Trophoblast cell (in vitro differentiated cells and primary cell): Measurements from ENCODE around the gene HPSE2.

Experiments
- DNase-seq, 2 donors: peaks; one replicate each; pipeline ENCODE4 v3.0.0-alpha.2; 2016
- H2AFZ ChIP-seq: 2 replicates; pipeline ENCODE4 v1.6.1; 2013; ENCODE audit warnings: low read length, moderate library complexity, mild to moderate bottlenecking; ENCODE audit not compliant: insufficient read depth, poor library complexity
- H2AK5ac ChIP-seq: 2 replicates; pipeline ENCODE4 v1.6.1; 2013; ENCODE audit warnings: mild to moderate bottlenecking, low read length
- H2BK120ac ChIP-seq: 2 replicates; pipeline ENCODE4 v1.6.1; 2013; ENCODE audit warnings: low read length, mild to moderate bottlenecking, moderate library complexity; ENCODE audit not compliant: insufficient read depth, poor library complexity
- H2BK12ac ChIP-seq: 2 replicates; pipeline ENCODE4 v1.6.1; 2013; ENCODE audit warnings: mild to moderate bottlenecking, low read length, moderate library complexity
- H2BK5ac ChIP-seq: 2 replicates; pipeline ENCODE4 v1.6.1; 2013; ENCODE audit warnings: low read length, low read depth, moderate library complexity, mild to moderate bottlenecking; ENCODE audit not compliant: poor library complexity
- H3K14ac ChIP-seq: 2 replicates; pipeline ENCODE4 v1.6.1; 2013; ENCODE audit warnings: mild to moderate bottlenecking, low read length
- H3K18ac ChIP-seq: 2 replicates; pipeline ENCODE4 v1.6.1; 2013; ENCODE audit warnings: mild to moderate bottlenecking, low read length
- H3K23ac ChIP-seq: 2 replicates; pipeline ENCODE4 v1.6.1; 2013; ENCODE audit warnings: low read length
- H3K27ac ChIP-seq: 2 replicates; pipeline ENCODE4 v1.5.1; 2013; ENCODE audit warnings: low read depth, mild to moderate bottlenecking, inconsistent platforms, low read length, moderate library complexity
- H3K27me3 ChIP-seq: 2 replicates; pipeline ENCODE4 v1.6.1; 2013; ENCODE audit warnings: inconsistent platforms, mild to moderate bottlenecking, low read length, moderate library complexity; ENCODE audit not compliant: insufficient read depth
- H3K36me3 ChIP-seq, 2 experiments: 1 replicate in 1 of 2; 2 replicates in 1 of 2; pipeline ENCODE4 v1.6.1; 2013; ENCODE audit warnings: low read length in 2 of 2, mild to moderate bottlenecking in 2 of 2, moderate library complexity in 1 of 2; ENCODE audit not compliant: insufficient read depth in 2 of 2, control insufficient read depth in 1 of 2
- H3K4ac ChIP-seq: 2 replicates; pipeline ENCODE4 v1.6.1; 2013; ENCODE audit warnings: low read depth, mild to moderate bottlenecking, low read length, moderate library complexity
- H3K4me1 ChIP-seq, 2 experiments: 1 replicate in 1 of 2; 2 replicates in 1 of 2; pipeline ENCODE4 v1.6.1; 2013; ENCODE audit warnings: low read length in 2 of 2, mild to moderate bottlenecking in 2 of 2, moderate library complexity in 1 of 2; ENCODE audit not compliant: insufficient read depth in 2 of 2, control insufficient read depth in 1 of 2
- H3K4me2 ChIP-seq: 2 replicates; pipeline ENCODE4 v1.6.1; 2013; ENCODE audit warnings: inconsistent platforms, mild to moderate bottlenecking, low read length, moderate library complexity
- H3K4me3 ChIP-seq: 2 replicates; pipeline ENCODE4 v1.5.1; 2013; ENCODE audit warnings: mild to moderate bottlenecking, low read depth, low read length, inconsistent platforms
- H3K79me1 ChIP-seq: one replicate; pipeline ENCODE4 v1.6.1; 2013; ENCODE audit warnings: low read length
- H3K79me2 ChIP-seq: 2 replicates; pipeline ENCODE4 v1.6.1; 2013; ENCODE audit warnings: low read length, mild to moderate bottlenecking; ENCODE audit not compliant: control insufficient read depth, insufficient read depth, poor library complexity
- H3K9ac ChIP-seq: 2 replicates; pipeline ENCODE4 v1.6.1; 2013; ENCODE audit warnings: mild to moderate bottlenecking, low read length
- H3K9me3 ChIP-seq: 2 replicates; pipeline ENCODE4 v1.6.1; 2013; ENCODE audit warnings: low read depth, mild to moderate bottlenecking, control low read depth, inconsistent platforms, low read length; ENCODE audit not compliant: insufficient read depth
- H4K12ac ChIP-seq: 2 replicates; pipeline ENCODE4 v1.6.1; 2013; ENCODE audit warnings: low read depth, mild to moderate bottlenecking, low read length, moderate library complexity
- H4K8ac ChIP-seq: 2 replicates; pipeline ENCODE4 v1.6.1; 2013; ENCODE audit warnings: low read depth, mild to moderate bottlenecking, low read length, moderate library complexity
- H4K91ac ChIP-seq: one replicate; pipeline ENCODE4 v1.6.1; 2013; ENCODE audit warnings: low read depth, mild to moderate bottlenecking, low read length, moderate library complexity
- WGBS: extraction: QIAGEN DNeasy Blood & Tissue Kit; methylation state at CpG from one replicate; pipeline ENCODE4 v1.1.7; 2013; ENCODE audit warnings: missing lambda C conversion rate; ENCODE audit not compliant: insufficient read length, insufficient coverage; ENCODE audit errors: extremely low coverage; 5-methylcytosine and 5-hydroxymethylcytosine counted together

The HPSE2 gene

GRCh38 chr10:98418665-98419468 lies 816.8 kb downstream of the HPSE2 start:
- H3K4me3 ChIP-seq = no peak overlapping the region
- H3K79me2 ChIP-seq = peaks cover 2% of the 10 kb centered on the region
- no peak overlapping the region for H2BK12ac ChIP-seq
- H3K4ac ChIP-seq = no peak overlapping the region
- no peaks in the 10 kb centered on the region for H3K27me3 ChIP-seq
- no peak overlapping the region for H4K8ac ChIP-seq
- no peak overlapping the region for H2BK5ac ChIP-seq
- no peak overlapping the region for H2BK120ac ChIP-seq
- no peak overlapping the region for H2AK5ac ChIP-seq
- H3K36me3 ChIP-seq = peaks cover 5 to 13% of the 10 kb centered on the region in 2 experiments
- WGBS = no CpG with 5 or more reads among the region's 18 CpGs
- no peak overlapping the region for H3K23ac ChIP-seq
- H3K79me1 ChIP-seq = peaks cover 11% of the 10 kb centered on the region
- H3K4me1 ChIP-seq = peaks cover 24 to 26% of the 10 kb centered on the region in 2 experiments
- no peak overlapping the region for H3K9ac ChIP-seq
- H2AFZ ChIP-seq = no peak overlapping the region
- H4K91ac ChIP-seq = no peak overlapping the region
- no peak overlapping the region for H3K27ac ChIP-seq
- no peak for DNase-seq
- no peak overlapping the region for H3K14ac ChIP-seq
- no peak overlapping the region for H3K18ac ChIP-seq
- H3K4me2 ChIP-seq = no peak overlapping the region
- no peak overlapping the region for H4K12ac ChIP-seq
- no peaks in the 10 kb centered on the region for H3K9me3 ChIP-seq

GRCh38 chr10:98417973-98418664 lies 817.5 kb downstream of the HPSE2 start:
- no peak overlapping the region for H4K12ac ChIP-seq
- H3K9me3 ChIP-seq = no peaks in the 10 kb centered on the region
- no peak overlapping the region for H4K8ac ChIP-seq
- no peak overlapping the region for H2BK120ac ChIP-seq
- H3K27me3 ChIP-seq = no peaks in the 10 kb centered on the region
- peaks cover 11% of the 10 kb centered on the region for H3K79me1 ChIP-seq
- no peak overlapping the region for H3K4me3 ChIP-seq
- H3K27ac ChIP-seq = no peak overlapping the region
- H3K4me1 ChIP-seq = peaks cover 23 to 24% of the 10 kb centered on the region in 2 experiments
- no peak overlapping the region for H2AK5ac ChIP-seq
- H3K14ac ChIP-seq = no peak overlapping the region
- no peak for DNase-seq
- no peak overlapping the region for H2AFZ ChIP-seq
- H2BK12ac ChIP-seq = no peak overlapping the region
- no peak overlapping the region for H3K9ac ChIP-seq
- no peak overlapping the region for H3K4me2 ChIP-seq
- no peak overlapping the region for H3K23ac ChIP-seq
- no peak overlapping the region for H2BK5ac ChIP-seq
- no peak overlapping the region for H3K4ac ChIP-seq
- H3K36me3 ChIP-seq = peaks cover 5 to 13% of the 10 kb centered on the region in 2 experiments
- WGBS = no CpG with 5 or more reads among the region's 21 CpGs
- H3K18ac ChIP-seq = no peak overlapping the region
- peaks cover 2% of the 10 kb centered on the region for H3K79me2 ChIP-seq
- H4K91ac ChIP-seq = no peak overlapping the region

- no CpG with 5 or more reads among the region's 19 CpGs for WGBS
- H2AFZ ChIP-seq = no peak overlapping the region
- no peak for DNase-seq
- H2BK12ac ChIP-seq = no peak overlapping the region
- no peak overlapping the region for H3K9ac ChIP-seq
- H3K14ac ChIP-seq = no peak overlapping the region
- no peaks in the 10 kb centered on the region for H3K9me3 ChIP-seq
- H2BK120ac ChIP-seq = no peak overlapping the region
- no peak overlapping the region for H3K4me3 ChIP-seq
- H4K8ac ChIP-seq = no peak overlapping the region
- peaks cover 2% of the 10 kb centered on the region for H3K79me2 ChIP-seq
- peaks cover 11% of the 10 kb centered on the region for H3K79me1 ChIP-seq
- no peak overlapping the region for H4K91ac ChIP-seq
- no peak overlapping the region for H4K12ac ChIP-seq
- peaks cover 5 to 10% of the 10 kb centered on the region in 2 experiments for H3K36me3 ChIP-seq
- no peak overlapping the region for H3K18ac ChIP-seq
- H3K27me3 ChIP-seq = no peaks in the 10 kb centered on the region
- H3K4ac ChIP-seq = no peak overlapping the region
- peaks cover 23 to 24% of the 10 kb centered on the region in 2 experiments for H3K4me1 ChIP-seq
- H2BK5ac ChIP-seq = no peak overlapping the region
- H3K4me2 ChIP-seq = no peak overlapping the region
- no peak overlapping the region for H2AK5ac ChIP-seq
- H3K27ac ChIP-seq = no peak overlapping the region
- no peak overlapping the region for H3K23ac ChIP-seq
Measured at GRCh38 chr10:98417481-98417959, 818.1 kb downstream of the HPSE2 start.

- H2BK120ac ChIP-seq = no peak overlapping the region
- no peak for DNase-seq
- H4K91ac ChIP-seq = no peak overlapping the region
- WGBS = no CpG with 5 or more reads among the region's 18 CpGs
- no peak overlapping the region for H3K9ac ChIP-seq
- no peak overlapping the region for H4K12ac ChIP-seq
- H3K27ac ChIP-seq = no peak overlapping the region
- no peak overlapping the region for H2AK5ac ChIP-seq
- no peak overlapping the region for H3K18ac ChIP-seq
- no peak overlapping the region for H3K4me3 ChIP-seq
- H3K79me2 ChIP-seq = peaks cover 2% of the 10 kb centered on the region
- no peaks in the 10 kb centered on the region for H3K27me3 ChIP-seq
- no peak overlapping the region for H3K4me2 ChIP-seq
- no peak overlapping the region for H3K23ac ChIP-seq
- H2BK5ac ChIP-seq = no peak overlapping the region
- no peak overlapping the region for H2AFZ ChIP-seq
- no peaks in the 10 kb centered on the region for H3K9me3 ChIP-seq
- peaks cover 5 to 10% of the 10 kb centered on the region in 2 experiments for H3K36me3 ChIP-seq
- H3K4ac ChIP-seq = no peak overlapping the region
- no peak overlapping the region for H4K8ac ChIP-seq
- H3K14ac ChIP-seq = no peak overlapping the region
- H3K79me1 ChIP-seq = peaks cover 11% of the 10 kb centered on the region
- peaks cover 23 to 24% of the 10 kb centered on the region in 2 experiments for H3K4me1 ChIP-seq
- no peak overlapping the region for H2BK12ac ChIP-seq
Measured at GRCh38 chr10:98416606-98417388, 818.9 kb downstream of the HPSE2 start.
